ENCODE data around the gene C3orf70. TPM values are rescaled to one million over a fixed set of nuclear protein-coding genes. Genes with fewer than 3 reads are reported as not detected.

Gene C3orf70
- total RNA-seq, 2 experiments from 2014 or later: not detected

- no peaks in the 10 kb centered on the region for H3K36me3 ChIP-seq (ENCODE audit: insufficient read depth, low read length)
- H3K9me3 ChIP-seq (ENCODE audit: low read length): no peaks in the 10 kb centered on the region
- H3K9me2 ChIP-seq (ENCODE audit: insufficient read depth, low read length): no peaks in the 10 kb centered on the region
- H2AFZ ChIP-seq (ENCODE audit: low read length): no peak overlapping the region
- H3K4me1 ChIP-seq (ENCODE audit: insufficient read depth, low read length, poor library complexity, severe bottlenecking): no peaks in the 10 kb centered on the region
- no peak overlapping the region for H3K27ac ChIP-seq (ENCODE audit: low read depth, low read length, poor library complexity, severe bottlenecking)
- no TSS peak for BruUV-seq (replicated peaks)
- no peak for DNase-seq (ENCODE audit: low spot score)
- H3K4me3 ChIP-seq (ENCODE audit: low read depth, low read length, poor library complexity, severe bottlenecking): no peak overlapping the region
- POLR2A ChIA-PET: no interaction called here
- H3K79me2 ChIP-seq (ENCODE audit: insufficient read depth, low read depth, low read length): no peaks in the 10 kb centered on the region
- CTCF ChIA-PET (ENCODE audit: unreplicated experiment): no interaction called here
- intact Hi-C loops (cut with micrococcal nuclease; ENCODE audit: unreplicated experiment): no loop called here
- H4K20me1 ChIP-seq (ENCODE audit: insufficient read depth, low read length): no peaks in the 10 kb centered on the region
- no peak for TF ChIP-seq EZH2phosphoT487 (IDR thresholded peaks at IDR 0.05; ENCODE audit: borderline replicate concordance, low read depth, low read length)
- no peak for TF ChIP-seq CTCF (conservative IDR thresholded peaks at IDR 0.05; ENCODE audit: low read length)
- H3K4me2 ChIP-seq (ENCODE audit: low read length): no peak overlapping the region
These were observed 87.8 kb downstream of the C3orf70 start for GRCh38 chr3:185065059-185065458.

- ChIA-PET POLR2A (no interaction called here), CTCF (ENCODE audit: unreplicated experiment) (no interaction called here)
- Histone ChIP-seq H3K4me2 (ENCODE audit: low read length) (no peak overlapping the region), H4K20me1 (ENCODE audit: insufficient read depth, low read length) (no peaks in the 10 kb centered on the region), H3K9me2 (ENCODE audit: insufficient read depth, low read length) (no peaks in the 10 kb centered on the region), H3K79me2 (ENCODE audit: insufficient read depth, low read depth, low read length) (no peaks in the 10 kb centered on the region), H3K36me3 (ENCODE audit: insufficient read depth, low read length) (no peaks in the 10 kb centered on the region), H3K4me1 (ENCODE audit: insufficient read depth, low read length, poor library complexity, severe bottlenecking) (no peaks in the 10 kb centered on the region), H3K27ac (ENCODE audit: low read depth, low read length, poor library complexity, severe bottlenecking) (no peak overlapping the region), H3K9me3 (ENCODE audit: low read length) (no peaks in the 10 kb centered on the region), H3K4me3 (ENCODE audit: low read depth, low read length, poor library complexity, severe bottlenecking) (no peak overlapping the region), H2AFZ (ENCODE audit: low read length) (no peak overlapping the region)
- no TSS peak for BruUV-seq (replicated peaks)
- no peak for DNase-seq (ENCODE audit: low spot score)
- intact Hi-C loops (cut with micrococcal nuclease; ENCODE audit: unreplicated experiment): no loop called here
- TF ChIP-seq EZH2phosphoT487 (IDR thresholded peaks at IDR 0.05; ENCODE audit: borderline replicate concordance, low read depth, low read length) (no peak), CTCF (conservative IDR thresholded peaks at IDR 0.05; ENCODE audit: low read length) (no peak)
These were observed 89.4 kb downstream of the C3orf70 start for GRCh38 chr3:185063431-185063830.

GRCh38 chr3:185062191-185062590 is 90.7 kb downstream of the C3orf70 start:
- no peak overlapping the region for H3K4me2 ChIP-seq (ENCODE audit: low read length)
- intact Hi-C loops (cut with micrococcal nuclease; ENCODE audit: unreplicated experiment): no loop called here
- H2AFZ ChIP-seq (ENCODE audit: low read length): no peak overlapping the region
- no peak overlapping the region for H3K27ac ChIP-seq (ENCODE audit: low read depth, low read length, poor library complexity, severe bottlenecking)
- no peaks in the 10 kb centered on the region for H3K79me2 ChIP-seq (ENCODE audit: insufficient read depth, low read depth, low read length)
- H3K36me3 ChIP-seq (ENCODE audit: insufficient read depth, low read length): no peaks in the 10 kb centered on the region
- CTCF ChIA-PET (ENCODE audit: unreplicated experiment): no interaction called here
- no peaks in the 10 kb centered on the region for H3K9me2 ChIP-seq (ENCODE audit: insufficient read depth, low read length)
- TF ChIP-seq CTCF (conservative IDR thresholded peaks at IDR 0.05; ENCODE audit: low read length) (no peak), EZH2phosphoT487 (IDR thresholded peaks at IDR 0.05; ENCODE audit: borderline replicate concordance, low read depth, low read length) (no peak)
- H3K9me3 ChIP-seq (ENCODE audit: low read length): 0 out of 2 replicates have a peak, but pooled peaks cover 3% of the 10 kb centered on the region
- H3K4me1 ChIP-seq (ENCODE audit: insufficient read depth, low read length, poor library complexity, severe bottlenecking): no peaks in the 10 kb centered on the region
- BruUV-seq (replicated peaks): no TSS peak
- no peak for DNase-seq (ENCODE audit: low spot score)
- POLR2A ChIA-PET: interaction anchor here (0.6 to 0.8 kb wide), 2 partner anchors 83 to 898 kb away, joined by 3 read pairs; no protein-coding TSS in a partner anchor
- no peak overlapping the region for H3K4me3 ChIP-seq (ENCODE audit: low read depth, low read length, poor library complexity, severe bottlenecking)
- H4K20me1 ChIP-seq (ENCODE audit: insufficient read depth, low read length): no peaks in the 10 kb centered on the region
